GM12873 (cell line): Measurements from ENCODE around the gene CDC14B.

Experiments used
- CTCF ChIP-seq: IDR thresholded peaks from 2 replicates; pipeline ENCODE4 v1.5.1; 2012; ENCODE audit warnings: low read depth, mild to moderate bottlenecking, moderate library complexity, low read length, control low read depth; ENCODE audit not compliant: insufficient read depth; ENCODE audit errors: missing control alignments

Gene CDC14B

DNA sequence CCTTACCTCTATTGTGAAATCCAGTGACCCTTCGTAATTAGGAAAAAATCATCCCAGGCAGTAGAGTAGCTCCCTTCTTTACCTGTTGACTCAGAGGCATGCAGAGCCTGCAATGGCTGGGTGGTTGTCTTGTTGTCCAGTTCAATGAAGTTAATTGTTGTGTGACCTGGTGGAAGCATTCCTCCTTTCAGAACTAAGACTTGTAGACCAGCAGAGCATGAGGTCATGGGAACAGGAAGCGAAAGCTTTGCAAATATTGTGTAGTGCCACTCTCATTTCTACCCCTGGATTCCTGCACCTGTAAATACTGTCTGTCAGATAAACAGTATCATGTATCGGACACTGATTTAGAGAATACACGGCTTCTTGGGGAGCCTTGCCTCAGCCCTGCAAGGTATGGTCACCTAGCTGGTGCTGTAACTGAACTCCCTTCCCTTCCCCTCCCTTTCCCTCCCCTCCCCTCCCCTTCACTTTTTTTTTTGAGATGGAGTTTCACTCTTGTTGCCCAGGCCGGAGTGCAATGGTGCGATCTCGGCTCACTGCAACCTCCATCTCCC, 41.1 kb upstream of the CDC14B start:
- TF ChIP-seq CTCF = no peak

DNA sequence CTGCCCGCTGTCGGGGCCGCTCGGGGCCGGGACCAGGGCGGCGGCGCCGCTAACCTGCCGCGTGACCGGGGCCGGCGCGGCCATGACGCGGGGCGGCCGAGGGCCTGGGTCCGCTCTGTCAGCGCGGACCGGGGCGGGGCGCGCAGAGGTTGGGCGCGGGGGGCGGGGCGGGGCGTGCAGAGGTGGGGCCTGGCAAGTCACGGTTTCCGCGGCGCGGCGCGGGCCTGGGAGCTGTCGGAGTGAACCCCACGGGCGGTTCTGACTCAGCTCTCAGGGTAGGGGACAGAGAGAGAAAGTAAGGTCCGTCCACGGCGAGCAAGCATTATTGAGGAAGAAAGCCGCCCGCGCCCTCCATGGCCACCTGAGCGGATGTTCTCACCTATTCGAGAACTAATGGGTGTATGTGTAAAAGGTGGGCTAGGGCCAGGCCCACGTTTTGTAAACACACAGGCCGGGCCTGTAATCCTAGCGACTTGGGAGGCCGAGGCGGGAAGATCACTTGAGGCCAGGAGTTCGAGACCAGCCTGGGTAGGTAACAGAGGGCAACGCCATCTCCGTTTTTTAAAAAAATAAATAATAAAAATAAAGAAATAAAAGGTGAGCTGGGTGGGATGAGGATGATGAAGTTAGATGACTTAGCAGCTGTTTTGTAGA, 35.7 kb upstream of the CDC14B start, which contains the start of gene PRXL2C:
Gene PRXL2C, minus strand, starts transcription at position 120 of the 654 bp plus-strand sequence. Its CDS starts 36 bp downstream, at position 84.
- TF ChIP-seq CTCF = no peak

GRCh38 chr9:96654450-96655197, 35.0 kb upstream of the CDC14B start:
- TF ChIP-seq CTCF = peak; percentile 6

DNA sequence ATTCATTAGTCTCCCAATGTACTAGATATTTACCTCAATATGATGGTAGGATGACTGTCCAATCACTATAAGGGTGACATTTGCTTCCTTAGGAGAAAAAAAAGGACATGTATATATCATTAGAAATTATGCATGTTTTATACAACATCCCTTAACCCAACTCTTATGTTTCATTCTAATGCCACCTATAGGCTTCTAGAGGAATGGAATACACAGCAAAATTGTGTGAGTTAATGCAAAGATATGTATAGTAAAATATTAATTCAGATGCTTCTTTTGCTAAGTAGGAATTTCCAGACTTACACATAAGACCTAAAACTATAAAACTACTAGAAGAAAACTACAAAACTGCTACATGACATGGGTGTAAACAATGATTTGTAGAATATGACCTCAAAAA, 32.0 kb upstream of the CDC14B start:
- peak; percentile 33 for TF ChIP-seq CTCF

GRCh38 chr9:96649620-96650324, 30.1 kb upstream of the CDC14B start:
- no peak for TF ChIP-seq CTCF

GRCh38 chr9:96646081-96646991, 26.7 kb upstream of the CDC14B start:
- TF ChIP-seq CTCF = no peak

DNA sequence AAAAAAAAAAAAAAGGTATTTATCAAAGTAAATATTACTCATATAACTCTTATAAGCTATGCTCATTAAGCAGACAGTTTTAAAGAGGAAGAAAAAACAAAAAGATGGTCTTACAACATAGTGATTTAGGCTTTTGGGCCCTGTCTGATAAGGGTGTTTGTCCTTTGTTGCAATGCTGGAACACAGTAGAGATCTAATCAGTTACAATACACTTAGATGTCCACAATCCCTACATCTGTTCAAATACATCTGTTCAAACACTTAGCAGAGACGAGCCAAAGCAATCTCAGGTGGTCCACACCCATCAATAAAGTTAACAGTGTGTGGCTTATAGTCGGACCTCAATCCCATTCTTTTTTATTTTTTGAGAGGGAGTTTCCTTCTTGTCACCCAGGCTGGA, 24.5 kb upstream of the CDC14B start:
- TF ChIP-seq CTCF = no peak
